NCI-H345 treated with DMSO at 0.1 percent for 48 hours (cell line): ENCODE measurements around the gene ITPKB.
"Not testable (repeated sequence)": the region's sequence is repeated elsewhere in the genome, so short reads cannot be mapped to it uniquely, and the experiment has no call there.

Experiments
- DNase-seq: peaks from one replicate; lab custom pipeline; 2025; ENCODE audit not compliant: unreplicated experiment; lab: John Stamatoyannopoulos, UW

ITPKB gene

DNA sequence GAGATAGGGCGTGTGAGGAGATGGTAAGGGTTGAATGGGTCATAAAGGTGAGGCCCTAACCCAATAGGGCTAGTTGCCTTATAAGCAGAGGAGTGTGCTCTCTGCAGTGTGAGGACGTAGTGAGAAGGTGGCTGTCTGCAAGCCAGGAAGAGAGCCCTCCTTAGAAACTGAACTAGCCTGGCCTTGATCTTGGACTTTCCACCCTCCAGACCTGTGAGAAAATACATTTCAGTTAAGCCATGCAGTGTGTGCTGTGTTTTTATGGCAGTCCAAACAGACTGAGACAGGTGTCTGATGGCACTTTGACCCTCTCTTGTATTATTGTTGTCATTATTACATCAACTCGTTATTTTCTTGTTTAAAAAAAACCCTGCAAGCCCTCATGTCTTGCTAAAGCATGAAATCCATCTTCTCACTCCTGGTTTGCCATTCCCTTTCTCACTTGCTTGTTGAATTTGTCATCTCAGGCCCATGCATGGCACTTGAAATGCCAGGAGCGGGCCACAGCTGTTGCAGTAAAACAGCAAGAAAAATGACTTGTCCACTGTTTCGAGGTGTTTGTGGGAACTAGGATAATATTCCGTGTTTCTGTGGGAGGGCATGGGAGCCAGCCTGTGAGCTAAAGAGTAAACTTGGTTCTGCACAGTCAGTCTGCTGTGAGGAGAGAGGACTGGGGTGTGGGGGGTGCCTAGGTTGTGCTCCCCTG, 111.9 kb downstream of the ITPKB start:
- no peak for DNase-seq

DNA sequence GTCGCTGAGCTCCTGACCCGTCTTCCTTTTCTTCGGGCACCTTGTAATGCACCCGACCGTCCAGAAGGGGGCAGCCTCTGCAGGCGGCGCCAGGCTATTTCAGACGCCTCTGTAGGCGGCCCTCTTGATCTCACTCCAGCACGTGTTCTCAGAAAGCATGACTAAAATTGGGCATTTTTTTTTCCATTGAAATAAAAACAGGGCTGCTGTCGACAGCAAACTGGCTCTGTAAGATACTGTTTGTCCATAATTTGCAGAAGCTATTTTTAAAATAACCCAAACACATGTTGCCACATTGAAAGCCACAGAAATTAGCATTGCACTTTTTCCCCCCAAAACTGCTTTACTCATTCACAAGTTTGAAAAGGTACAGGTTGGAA, 112.5 kb downstream of the ITPKB start:
- DNase-seq = peak; percentile 33

DNA sequence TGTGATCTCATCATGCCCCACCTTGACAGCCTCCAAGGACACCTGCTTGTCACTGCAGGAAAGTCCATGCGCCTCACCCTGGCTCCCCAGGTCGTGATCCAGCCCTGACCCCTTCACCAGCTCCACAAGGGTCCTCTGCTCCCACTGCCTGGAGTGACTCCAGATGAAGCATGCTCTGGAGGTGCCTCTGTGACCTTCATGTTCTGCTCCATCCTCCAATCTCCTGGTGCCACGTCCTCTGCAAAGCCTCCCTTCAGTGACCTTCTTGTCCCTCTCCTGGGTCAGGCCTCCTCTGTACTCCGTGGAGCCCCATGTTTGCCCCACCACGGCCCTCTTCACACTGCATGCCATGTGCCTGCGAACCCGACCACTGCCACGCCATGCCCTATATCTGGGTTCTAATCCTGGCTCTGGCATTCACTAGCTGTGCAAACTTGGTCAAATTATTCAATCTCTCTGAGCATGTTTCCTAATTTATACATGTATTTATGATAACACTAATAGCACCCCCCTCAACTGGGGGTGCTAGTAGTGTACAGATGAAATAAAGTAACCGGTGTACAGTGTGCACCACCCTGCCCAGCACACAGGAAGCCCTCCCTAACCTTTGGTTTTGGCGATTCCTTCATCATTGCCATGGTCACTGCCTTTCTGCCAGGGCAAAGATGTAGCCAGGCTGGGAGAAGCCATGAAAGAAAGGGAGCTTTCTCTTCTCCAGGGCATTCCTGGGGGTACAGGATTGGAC, 113.1 kb downstream of the ITPKB start:
- no peak for DNase-seq

DNA sequence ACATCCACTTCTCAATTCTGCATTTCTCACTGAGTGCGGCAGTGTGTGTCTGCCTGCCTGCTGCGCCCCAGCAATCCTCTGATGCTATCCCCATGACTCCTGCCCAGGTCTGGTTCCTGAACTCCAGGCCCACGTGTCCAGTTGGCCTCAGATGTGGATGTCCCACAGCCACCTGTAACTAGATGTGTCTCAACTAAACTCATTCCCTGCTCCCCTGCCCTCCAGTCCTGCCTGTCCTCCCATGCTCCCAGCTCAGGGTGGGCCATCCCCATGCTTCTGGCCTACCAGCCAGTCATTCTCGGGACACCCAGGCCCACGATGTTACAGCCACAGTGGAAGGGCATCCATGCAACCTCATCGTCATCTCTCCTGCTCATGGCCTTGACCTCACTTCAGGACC, 113.8 kb downstream of the ITPKB start:
- DNase-seq = no peak

DNA sequence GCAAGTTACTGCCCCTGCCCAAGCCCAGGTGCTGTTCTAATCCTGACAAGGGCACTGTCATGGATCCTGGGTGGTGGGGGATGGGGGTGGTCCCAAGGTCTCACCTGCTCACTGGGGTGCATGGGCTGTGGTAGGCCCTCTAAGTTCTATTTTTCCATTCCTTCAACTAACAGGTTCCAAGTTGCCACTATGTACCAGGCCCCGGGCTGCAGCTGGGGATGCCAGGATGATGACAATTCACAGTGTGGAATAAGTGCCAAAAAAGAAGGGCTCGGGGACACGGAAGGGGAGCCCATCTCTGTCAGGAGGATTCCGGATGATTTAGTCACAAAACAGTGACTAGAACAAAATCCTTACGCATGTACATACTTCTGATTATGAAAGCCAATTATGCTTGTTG, 114.6 kb downstream of the ITPKB start:
- no peak for DNase-seq

DNA sequence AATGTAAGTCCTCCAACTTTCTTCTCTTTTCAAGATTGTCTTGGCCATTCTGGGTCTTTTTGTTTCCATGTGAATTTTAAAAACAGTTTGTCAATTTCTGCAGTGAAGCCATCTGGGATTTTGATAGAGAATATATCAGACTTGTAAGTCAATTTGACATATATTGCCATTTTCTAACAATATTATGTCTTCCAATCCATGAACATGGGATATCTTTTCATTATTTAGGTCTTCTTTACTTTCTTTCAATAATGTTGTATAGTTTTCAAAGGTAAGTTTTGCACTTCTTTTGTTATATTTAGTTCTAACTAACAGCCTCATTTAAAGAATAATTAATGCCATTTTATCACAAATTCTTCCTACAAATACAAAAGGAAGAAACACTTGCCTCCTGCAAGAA, 117.1 kb downstream of the ITPKB start:
- no peak for DNase-seq

DNA sequence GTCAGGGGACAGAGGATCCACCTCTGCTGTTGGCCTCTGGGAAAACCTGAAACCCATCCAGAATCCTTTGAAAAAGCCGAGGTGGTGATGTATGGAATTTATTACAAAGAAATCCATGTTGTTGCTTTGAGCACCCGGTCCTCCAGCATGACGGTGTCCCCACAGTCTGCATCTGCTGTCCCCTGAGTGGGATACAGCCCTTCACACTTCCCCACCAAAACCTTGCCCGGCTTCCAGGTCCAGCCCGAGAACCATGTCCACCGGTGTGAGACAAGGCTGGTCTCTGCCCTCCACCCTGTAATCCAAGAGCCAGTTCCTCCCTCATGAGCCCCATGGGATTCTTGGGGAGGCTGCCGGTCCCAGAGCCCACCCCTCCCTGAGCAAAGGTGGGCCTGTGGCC, 120.1 kb downstream of the ITPKB start:
- no peak for DNase-seq

DNA sequence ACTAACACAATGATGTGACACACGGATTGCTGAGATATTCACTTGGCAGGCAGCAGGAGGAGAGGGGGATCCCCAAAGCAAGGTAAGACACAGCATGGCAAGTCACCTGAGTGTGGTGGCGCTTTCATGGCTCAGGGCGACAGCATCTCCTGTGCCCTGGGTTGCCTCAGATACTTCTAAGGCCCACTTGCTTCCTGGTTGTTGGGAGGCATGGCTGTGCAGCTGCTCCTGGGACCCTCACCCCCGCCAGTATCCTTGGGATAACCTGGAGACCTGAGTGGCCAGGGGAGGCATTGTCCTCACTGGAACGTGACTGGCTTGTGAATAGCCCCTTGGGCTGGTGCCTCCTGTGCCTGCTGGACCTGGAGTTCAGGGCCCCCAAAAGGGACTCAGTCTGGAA, 120.7 kb downstream of the ITPKB start:
- no peak for DNase-seq

DNA sequence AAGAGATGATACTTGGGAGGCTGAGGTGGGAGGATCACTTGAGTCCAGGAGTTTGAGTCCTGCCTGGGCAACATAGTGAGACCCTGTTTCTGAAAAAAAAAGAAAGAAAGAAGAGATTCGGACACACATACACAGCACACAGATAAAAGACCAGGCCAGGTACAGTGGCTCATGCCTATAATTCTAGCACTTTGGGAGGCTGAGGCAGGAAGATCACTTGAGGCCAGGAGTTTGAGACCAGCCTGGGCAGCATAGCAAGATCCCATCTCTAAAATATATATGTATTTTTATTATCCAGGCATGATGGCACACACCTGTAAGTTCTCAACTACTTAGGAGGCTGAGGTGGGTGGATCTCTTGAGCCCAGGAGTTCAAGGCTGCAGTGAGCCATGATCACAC, 121.4 kb downstream of the ITPKB start:
- DNase-seq = not testable (repeated sequence)

DNA sequence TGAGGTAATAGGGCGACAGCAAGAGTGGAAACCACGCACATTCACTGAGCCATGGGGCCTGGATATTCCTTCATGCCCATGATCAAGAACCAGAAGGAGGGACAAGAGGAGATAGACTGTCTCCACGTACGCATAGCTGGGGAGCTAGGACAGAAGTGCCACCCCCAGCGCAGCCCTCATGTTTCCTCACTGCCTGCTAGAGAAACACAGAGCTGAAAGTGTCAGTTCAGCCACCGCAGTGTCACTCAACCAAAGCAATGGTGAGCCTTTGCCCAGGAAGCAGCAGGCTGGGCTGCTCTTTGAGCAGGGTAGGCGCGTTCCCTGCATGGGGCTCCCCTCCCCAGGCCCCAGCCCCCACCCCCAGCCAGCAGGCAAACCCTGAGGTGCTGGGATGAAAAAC, 122.0 kb downstream of the ITPKB start:
- no peak for DNase-seq

DNA sequence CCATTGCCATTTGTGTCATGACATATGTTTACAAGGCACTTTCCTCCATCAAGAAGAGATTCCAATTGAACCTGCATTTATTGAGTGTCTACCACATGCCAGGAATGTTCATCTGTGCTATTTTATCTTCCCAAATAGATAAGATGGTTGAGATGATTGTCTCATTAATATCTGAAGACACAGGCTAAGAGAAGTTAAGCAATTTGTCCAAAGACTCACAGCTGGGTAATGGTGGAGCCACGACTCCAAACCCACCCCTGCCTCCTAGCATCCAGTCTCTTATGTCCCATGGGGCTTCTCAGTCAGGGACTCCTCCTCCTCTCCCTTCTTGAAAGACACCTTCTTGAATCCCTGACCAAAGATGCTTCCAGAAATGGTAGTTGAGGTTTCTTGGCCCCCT, 122.4 kb downstream of the ITPKB start:
- no peak for DNase-seq

DNA sequence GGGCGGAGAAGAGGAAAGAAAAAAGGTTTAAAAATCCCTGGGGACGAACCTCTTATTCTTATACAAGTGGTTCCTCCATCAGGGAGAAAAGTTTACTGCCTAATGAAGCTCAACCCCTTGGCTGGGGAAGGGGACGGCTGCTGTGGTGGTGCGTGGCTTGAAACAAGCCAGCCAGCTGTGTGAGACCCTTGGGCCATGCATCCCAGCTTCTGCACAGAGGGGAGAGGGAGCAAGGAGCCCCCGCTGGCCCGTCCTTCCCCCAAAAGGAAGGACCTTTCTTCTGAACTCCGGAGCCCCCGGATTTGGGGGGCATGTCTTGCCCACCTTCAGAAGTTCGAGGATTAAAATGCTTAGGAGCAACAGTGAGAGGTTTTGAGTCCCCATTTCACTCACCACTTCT, 123.2 kb downstream of the ITPKB start:
- no peak for DNase-seq

DNA sequence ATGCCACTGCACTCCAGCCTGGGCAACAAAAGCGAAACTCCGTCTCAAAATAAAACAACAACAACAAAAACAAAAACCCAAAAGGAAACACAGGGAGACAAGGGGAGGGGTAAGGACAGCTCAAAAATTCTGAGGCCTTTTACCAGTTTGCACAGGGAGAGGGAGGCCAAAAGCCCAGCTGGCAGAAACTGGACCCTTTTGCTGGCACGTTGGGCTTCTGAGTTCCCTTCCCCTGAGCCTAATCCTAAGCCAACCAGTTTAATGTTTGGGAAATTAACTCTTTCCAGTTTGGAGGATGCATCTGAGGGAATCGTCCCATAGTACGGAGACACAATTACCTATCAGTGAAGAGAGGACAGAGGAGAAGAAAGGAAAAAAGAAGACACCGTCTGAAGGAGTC, 127.1 kb downstream of the ITPKB start:
- not testable (repeated sequence) for DNase-seq

DNA sequence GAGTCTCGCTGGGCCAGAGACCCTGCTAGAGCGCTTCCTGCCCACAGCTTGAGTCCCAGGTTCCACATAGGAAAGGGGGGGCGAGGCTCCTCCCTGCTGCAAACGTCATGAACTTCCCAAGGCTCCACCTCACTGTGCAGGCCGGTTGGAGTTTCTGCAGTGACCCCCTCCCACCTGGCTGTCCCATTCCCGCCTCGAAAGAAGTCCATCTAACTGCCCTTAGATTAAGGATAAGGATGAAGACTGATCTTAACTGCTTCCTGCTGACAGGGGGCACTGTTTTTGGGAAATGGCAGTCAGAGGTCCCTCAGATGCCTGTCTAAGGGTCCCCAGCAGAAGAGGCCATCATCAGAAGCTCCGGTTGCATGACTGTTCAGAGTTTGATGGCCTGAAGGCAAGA, 127.8 kb downstream of the ITPKB start:
- no peak for DNase-seq

DNA sequence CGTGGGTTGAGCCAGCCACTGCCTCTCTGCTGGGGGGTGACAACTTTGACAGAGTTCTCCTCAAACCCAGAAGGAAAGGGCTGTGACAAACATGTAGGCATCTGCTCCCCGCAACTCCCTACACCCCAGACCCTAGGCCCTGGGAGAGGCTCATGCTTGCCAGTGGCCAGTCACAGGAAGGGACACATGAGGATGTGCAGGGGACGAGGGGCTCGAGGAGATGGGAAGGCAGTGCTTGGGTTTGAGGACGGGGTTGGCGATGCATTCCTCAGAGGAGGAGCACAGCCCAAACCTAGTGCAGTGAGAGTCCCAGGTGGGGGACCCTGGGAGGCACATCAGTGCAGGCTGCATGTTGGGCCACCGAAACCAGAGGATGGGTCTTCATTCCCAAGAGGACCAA, 128.4 kb downstream of the ITPKB start:
- no peak for DNase-seq

DNA sequence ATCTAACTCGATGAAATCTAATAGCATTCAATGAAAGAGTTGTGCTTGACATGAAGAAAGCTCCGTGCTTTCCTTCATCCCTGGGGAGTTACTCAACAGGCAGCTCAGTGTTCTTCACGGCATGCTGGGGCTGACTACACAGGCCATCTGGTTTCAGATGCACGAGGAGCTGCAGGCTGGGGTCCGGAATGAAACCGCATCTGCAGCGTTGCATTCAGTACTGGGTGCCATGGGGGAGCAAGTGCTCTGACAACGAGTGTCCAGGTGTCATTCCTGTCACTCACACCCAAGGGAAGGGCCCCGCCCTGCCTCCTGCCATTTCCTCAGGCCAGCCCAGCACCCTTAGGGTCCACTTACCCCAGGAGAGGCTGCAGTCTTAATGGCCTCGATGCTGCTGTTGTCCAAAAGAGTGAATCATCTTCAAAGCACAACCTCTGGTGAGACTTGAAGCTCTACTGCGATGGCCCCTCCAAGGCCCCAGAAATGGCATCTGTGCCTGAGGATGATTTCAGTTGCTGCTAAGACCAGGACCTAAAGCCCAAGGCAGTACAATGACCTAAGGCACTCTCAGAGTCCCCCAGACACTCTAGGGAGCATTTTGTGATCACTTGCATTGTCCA, 129.1 kb downstream of the ITPKB start:
- no peak for DNase-seq

DNA sequence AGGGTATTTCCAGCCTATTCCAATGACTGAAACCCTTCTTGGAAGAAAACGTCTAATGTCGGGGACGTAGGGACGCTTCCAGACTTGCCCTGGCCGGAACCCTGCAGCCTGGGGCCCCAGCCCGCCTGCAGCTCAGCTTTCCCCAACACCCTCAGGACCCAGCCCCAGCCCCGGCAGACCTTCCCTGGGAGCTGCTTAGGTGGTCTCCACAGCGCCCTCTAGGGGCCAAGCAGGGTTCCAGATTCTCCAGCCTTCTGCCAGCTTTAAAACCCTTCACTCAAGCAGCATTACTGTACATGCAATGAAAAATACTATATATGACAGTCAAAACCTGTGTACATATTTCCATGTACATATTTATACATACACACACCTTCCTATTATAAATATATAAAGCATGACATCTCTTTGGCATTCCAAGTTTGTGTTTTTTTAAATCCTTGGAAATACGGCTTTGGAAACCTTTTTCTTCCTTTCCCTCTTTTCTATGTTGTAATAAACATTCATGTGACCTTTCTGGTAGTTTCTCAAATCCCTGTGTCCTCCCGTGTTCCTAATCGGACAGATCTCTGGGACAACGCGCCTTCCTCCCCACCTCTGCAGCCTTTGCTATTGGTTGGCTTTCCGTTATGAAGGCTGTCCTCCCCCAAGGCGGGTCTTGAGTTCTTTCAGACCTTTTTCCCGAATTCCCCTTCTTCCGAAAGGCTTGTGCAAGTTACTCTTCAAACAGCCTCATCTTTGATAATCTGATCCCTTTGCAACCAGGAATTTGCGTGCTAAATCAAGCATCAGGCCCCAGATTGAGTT, 130.2 kb downstream of the ITPKB start:
- DNase-seq = peak; percentile 51

DNA sequence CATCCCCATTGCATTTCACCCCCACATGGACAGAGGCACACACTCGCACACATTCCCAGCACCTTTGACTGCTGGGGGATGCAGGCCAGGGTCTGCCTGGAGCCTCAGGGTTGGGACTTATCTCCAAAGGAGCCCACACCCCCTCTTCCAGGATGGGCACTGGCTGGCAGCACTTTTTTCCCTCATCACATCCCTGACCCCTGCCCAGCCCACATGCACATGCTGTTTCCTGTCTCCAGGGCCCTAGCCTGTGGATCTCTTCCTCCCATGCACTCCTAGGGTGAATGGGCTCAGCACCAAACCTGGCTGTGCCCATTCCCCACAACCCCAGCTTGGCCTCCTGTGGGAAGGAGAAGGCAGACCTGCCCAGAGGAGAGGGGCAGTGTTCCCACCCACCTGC, 131.3 kb downstream of the ITPKB start:
- DNase-seq = no peak

DNA sequence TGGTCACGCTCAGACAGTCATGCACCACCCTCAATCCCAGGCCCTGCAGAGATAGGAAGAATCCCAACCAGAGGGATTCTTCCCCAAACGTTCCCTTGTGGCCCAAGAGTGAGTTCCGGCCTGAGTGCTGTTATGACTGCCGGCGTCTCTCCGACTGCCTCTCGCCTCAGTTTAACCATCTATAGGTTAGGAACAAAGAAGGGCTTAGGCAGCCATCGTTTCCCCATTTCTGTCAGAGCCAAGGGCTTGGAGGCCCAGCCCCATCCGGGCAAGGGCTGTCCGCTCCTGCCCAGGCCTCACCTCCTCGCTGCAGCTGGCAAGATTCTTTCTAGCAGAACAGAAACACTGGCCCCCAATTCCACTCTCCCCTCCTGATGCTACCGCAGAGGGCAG, 131.8 kb downstream of the ITPKB start:
- DNase-seq = no peak

DNA sequence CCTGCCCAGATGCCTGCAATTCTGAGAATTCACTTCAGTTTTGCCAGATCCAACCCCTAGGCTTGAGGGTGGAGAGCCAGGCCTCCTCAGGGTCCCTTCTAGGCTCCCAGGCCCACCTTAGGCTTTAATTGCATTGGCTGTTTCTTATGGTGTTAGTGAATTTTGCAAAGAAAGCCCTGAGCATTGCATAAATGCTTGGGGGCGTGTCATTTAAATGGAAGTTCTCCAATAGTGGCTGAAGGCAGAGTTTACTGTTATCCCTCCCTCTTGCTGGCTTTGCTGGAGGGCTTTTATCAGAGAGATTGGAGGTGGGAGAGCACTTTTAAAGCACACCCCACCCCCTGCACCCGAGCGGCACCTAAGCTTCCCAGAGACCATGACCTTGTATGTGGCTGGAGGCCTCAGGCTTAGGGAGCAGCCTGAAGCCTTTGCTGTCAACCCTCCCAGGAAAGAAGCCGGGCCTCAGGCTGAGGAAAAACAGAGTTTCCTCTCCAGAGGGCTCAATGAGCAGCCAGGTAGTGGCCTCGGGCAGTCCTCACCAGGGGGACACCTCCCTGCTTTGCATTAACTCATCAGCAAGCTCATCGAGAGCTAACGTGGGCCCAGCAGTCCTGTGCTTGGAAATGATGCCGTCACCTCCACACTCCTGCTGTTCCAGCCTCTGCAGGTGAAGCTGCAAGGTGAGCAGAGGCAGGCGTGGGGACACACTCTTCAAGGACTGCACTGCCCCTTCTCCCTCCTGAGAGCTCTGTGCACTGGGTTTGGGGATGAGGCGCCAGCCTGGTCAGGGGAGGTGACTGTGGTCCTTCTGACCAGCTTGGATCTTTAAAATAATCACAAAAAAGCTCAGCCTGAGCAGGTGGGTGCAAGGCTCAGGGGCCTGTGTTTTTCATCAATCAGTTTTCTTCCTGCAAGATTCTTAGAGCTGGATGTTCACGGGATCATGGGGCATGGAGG, 132.5 kb downstream of the ITPKB start:
- DNase-seq = no peak
